Body of pancreas (tissue), 4 donors: ENCODE data around the gene CFAP45.

Source experiments
- CTCF ChIP-seq, 7 experiments: fragments of 450-650 bp in 4 of 7; fragments of 200-600 bp in 3 of 7; sonication (generic) in 3 of 7; IDR thresholded peaks; one replicate each; pipeline ENCODE4 v1.5.1; 2016 to 2019; ENCODE audit warnings: antibody characterized with exemption in 7 of 7
- POLR2A ChIP-seq, 3 donors: fragments of 450-650 bp; IDR thresholded peaks; one replicate each; pipeline ENCODE4 v1.6.1; 2016; ENCODE audit warnings: antibody characterized with exemption in 3 of 3, mild to moderate bottlenecking in 2 of 3

- no peak for TF ChIP-seq CTCF (IDR thresholded peaks at IDR 0.05)
- no peak for TF ChIP-seq POLR2A (IDR thresholded peaks at IDR 0.05)
These were observed 25.7 kb upstream of the CFAP45 start for GRCh38 chr1:159925719-159926078.
